ENCODE measurements around the gene WASF2.
"Not testable (repeated sequence)": the region's sequence is repeated elsewhere in the genome, so short reads cannot be mapped to it uniquely, and the experiment has no call there.

The WASF2 gene

DNA sequence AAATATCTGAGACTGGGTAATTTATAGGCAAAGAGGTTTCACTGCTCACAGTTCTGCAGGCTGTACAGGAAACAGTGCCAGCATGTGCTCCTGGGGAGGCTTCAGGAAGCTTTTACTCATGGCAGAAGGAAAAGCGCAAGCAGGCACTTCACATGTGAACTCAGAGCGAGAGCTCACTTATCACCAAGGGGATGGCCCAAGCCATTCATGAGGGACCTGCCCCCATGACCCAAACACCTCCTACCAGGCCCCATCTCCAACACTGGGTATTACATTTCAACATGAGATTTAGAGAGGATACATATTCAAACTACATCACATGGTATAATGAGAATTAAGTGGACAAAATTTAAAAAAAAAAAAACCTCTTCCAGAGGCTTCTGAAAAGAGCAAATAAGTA lies 13.7 kb downstream of the WASF2 start:
- Histone ChIP-seq H3K4me1 (ENCODE audit: control insufficient read depth in 2 of 2, insufficient read depth in 1 of 2, low read depth in 1 of 2, low read length in 2 of 2) (peaks cover 0 to 3% of the 10 kb centered on the region in 2 donors), H2BK120ac (ENCODE audit: low read depth, low read length) (no peak overlapping the region), H3K36me3 (replicated peaks in 1 of 2; ENCODE audit: control insufficient read depth in 2 of 2, insufficient read depth in 2 of 2, low read length in 2 of 2) (peaks cover 0 to 27% of the 10 kb centered on the region in 2 donors), H4K8ac (ENCODE audit: low read depth, low read length) (no peak overlapping the region), H3K14ac (ENCODE audit: low read length) (no peak overlapping the region), H2AK5ac (ENCODE audit: low read depth, low read length) (no peak overlapping the region), H3K4ac (ENCODE audit: low read length) (no peak overlapping the region), H3K9ac (ENCODE audit: low read depth, low read length, poor library complexity) (no peak overlapping the region), H3K4me3 (ENCODE audit: low read length in 2 of 2) (no peak overlapping the region), H2AFZ (ENCODE audit: low read length) (no peak overlapping the region), H3K27ac (replicated peaks; ENCODE audit: low read length) (no peak overlapping the region), H2BK12ac (ENCODE audit: low read length) (no peak overlapping the region), H2BK15ac (ENCODE audit: low read length) (no peak overlapping the region), H4K91ac (ENCODE audit: low read depth, low read length, poor library complexity) (no peak overlapping the region), H3K9me3 (replicated peaks in 1 of 2; ENCODE audit: control insufficient read depth in 2 of 2, insufficient read depth in 1 of 2, low read depth in 1 of 2, low read length in 2 of 2) (peaks cover 0 to 11% of the 10 kb centered on the region in 2 donors), H2BK5ac (ENCODE audit: low read length) (no peak overlapping the region), H3K18ac (ENCODE audit: low read length) (no peak overlapping the region), H3K27me3 (ENCODE audit: control insufficient read depth in 3 of 3, insufficient read depth in 3 of 3, low read depth in 1 of 3, low read length in 3 of 3) (no peaks in the 10 kb centered on the region), H3K23ac (ENCODE audit: low read depth, low read length, poor library complexity) (no peak overlapping the region), H3K4me2 (ENCODE audit: insufficient read depth, low read length, poor library complexity, severe bottlenecking) (no peak overlapping the region), H3K79me1 (ENCODE audit: low read depth, low read length) (no peaks in the 10 kb centered on the region)
- no CpG with 5 or more reads among the region's 2 CpGs for WGBS, 2 donors (ENCODE audit: extremely low coverage in 2 of 2, insufficient read length in 2 of 2, insufficient replicate concordance in 1 of 2)
- DNase-seq (ENCODE audit: low spot score), result no peak

GRCh38 chr1:27475720-27476119 lies 14.2 kb downstream of the WASF2 start:
- H3K18ac ChIP-seq (ENCODE audit: low read length), result no peak overlapping the region
- H3K14ac ChIP-seq (ENCODE audit: low read length), result no peak overlapping the region
- H3K36me3 ChIP-seq (replicated peaks in 1 of 2; ENCODE audit: control insufficient read depth in 2 of 2, insufficient read depth in 2 of 2, low read length in 2 of 2), result peaks cover 0 to 28% of the 10 kb centered on the region in 2 donors
- no peak overlapping the region for H4K8ac ChIP-seq (ENCODE audit: low read depth, low read length)
- no peak overlapping the region for H3K9ac ChIP-seq (ENCODE audit: low read depth, low read length, poor library complexity)
- no peak for DNase-seq (ENCODE audit: low spot score)
- H3K4me3 ChIP-seq (ENCODE audit: low read length in 2 of 2), result no peak overlapping the region
- no peak overlapping the region for H2BK5ac ChIP-seq (ENCODE audit: low read length)
- no peak overlapping the region for H4K91ac ChIP-seq (ENCODE audit: low read depth, low read length, poor library complexity)
- H3K23ac ChIP-seq (ENCODE audit: low read depth, low read length, poor library complexity), result no peak overlapping the region
- H3K27ac ChIP-seq (replicated peaks; ENCODE audit: low read length), result no peak overlapping the region
- peaks cover 0 to 11% of the 10 kb centered on the region in 2 donors for H3K9me3 ChIP-seq (replicated peaks in 1 of 2; ENCODE audit: control insufficient read depth in 2 of 2, insufficient read depth in 1 of 2, low read depth in 1 of 2, low read length in 2 of 2)
- H2AK5ac ChIP-seq (ENCODE audit: low read depth, low read length), result no peak overlapping the region
- H3K27me3 ChIP-seq (ENCODE audit: control insufficient read depth in 3 of 3, insufficient read depth in 3 of 3, low read depth in 1 of 3, low read length in 3 of 3), result no peaks in the 10 kb centered on the region
- no peaks in the 10 kb centered on the region for H3K79me1 ChIP-seq (ENCODE audit: low read depth, low read length)
- WGBS, 2 donors (ENCODE audit: extremely low coverage in 2 of 2, insufficient read length in 2 of 2, insufficient replicate concordance in 1 of 2), result no CpG with 5 or more reads among the region's 4 CpGs
- peaks cover 0 to 3% of the 10 kb centered on the region in 2 donors for H3K4me1 ChIP-seq (ENCODE audit: control insufficient read depth in 2 of 2, insufficient read depth in 1 of 2, low read depth in 1 of 2, low read length in 2 of 2)
- H2BK15ac ChIP-seq (ENCODE audit: low read length), result no peak overlapping the region
- no peak overlapping the region for H2BK12ac ChIP-seq (ENCODE audit: low read length)
- no peak overlapping the region for H2BK120ac ChIP-seq (ENCODE audit: low read depth, low read length)
- no peak overlapping the region for H3K4ac ChIP-seq (ENCODE audit: low read length)
- H2AFZ ChIP-seq (ENCODE audit: low read length), result no peak overlapping the region
- H3K4me2 ChIP-seq (ENCODE audit: insufficient read depth, low read length, poor library complexity, severe bottlenecking), result no peak overlapping the region

GRCh38 chr1:27473755-27474154 lies 16.2 kb downstream of the WASF2 start:
- Histone ChIP-seq H3K4me1 (ENCODE audit: control insufficient read depth in 2 of 2, insufficient read depth in 1 of 2, low read depth in 1 of 2, low read length in 2 of 2) (peaks cover 0 to 3% of the 10 kb centered on the region in 2 donors), H3K4me2 (ENCODE audit: insufficient read depth, low read length, poor library complexity, severe bottlenecking) (no peak overlapping the region), H2AK5ac (ENCODE audit: low read depth, low read length) (no peak overlapping the region), H2BK15ac (ENCODE audit: low read length) (no peak overlapping the region), H3K18ac (ENCODE audit: low read length) (no peak overlapping the region), H3K4me3 (ENCODE audit: low read length in 2 of 2) (no peak overlapping the region), H4K8ac (ENCODE audit: low read depth, low read length) (no peak overlapping the region), H2AFZ (ENCODE audit: low read length) (no peak overlapping the region), H3K14ac (ENCODE audit: low read length) (no peak overlapping the region), H3K9ac (ENCODE audit: low read depth, low read length, poor library complexity) (no peak overlapping the region), H4K91ac (ENCODE audit: low read depth, low read length, poor library complexity) (no peak overlapping the region), H2BK120ac (ENCODE audit: low read depth, low read length) (no peak overlapping the region), H3K27me3 (ENCODE audit: control insufficient read depth in 3 of 3, insufficient read depth in 3 of 3, low read depth in 1 of 3, low read length in 3 of 3) (no peaks in the 10 kb centered on the region), H2BK5ac (ENCODE audit: low read length) (no peak overlapping the region), H3K9me3 (replicated peaks in 1 of 2; ENCODE audit: control insufficient read depth in 2 of 2, insufficient read depth in 1 of 2, low read depth in 1 of 2, low read length in 2 of 2) (peaks cover 0 to 8% of the 10 kb centered on the region in 2 donors), H3K23ac (ENCODE audit: low read depth, low read length, poor library complexity) (no peak overlapping the region), H3K36me3 (replicated peaks in 1 of 2; ENCODE audit: control insufficient read depth in 2 of 2, insufficient read depth in 2 of 2, low read length in 2 of 2) (peaks cover 0 to 35% of the 10 kb centered on the region in 2 donors), H3K79me1 (ENCODE audit: low read depth, low read length) (no peaks in the 10 kb centered on the region), H2BK12ac (ENCODE audit: low read length) (no peak overlapping the region), H3K27ac (replicated peaks; ENCODE audit: low read length) (no peak overlapping the region), H3K4ac (ENCODE audit: low read length) (no peak overlapping the region)
- WGBS, 2 donors (ENCODE audit: extremely low coverage in 2 of 2, insufficient read length in 2 of 2, insufficient replicate concordance in 1 of 2), result no CpG with 5 or more reads among the region's 7 CpGs
- DNase-seq (ENCODE audit: low spot score), result no peak

- H3K4me3 ChIP-seq (ENCODE audit: low read length in 2 of 2); H3K9me3 ChIP-seq (replicated peaks in 1 of 2; ENCODE audit: control insufficient read depth in 2 of 2, insufficient read depth in 1 of 2, low read depth in 1 of 2, low read length in 2 of 2); DNase-seq (ENCODE audit: low spot score); H4K8ac ChIP-seq (ENCODE audit: low read depth, low read length); H3K18ac ChIP-seq (ENCODE audit: low read length); H3K4me1 ChIP-seq (ENCODE audit: control insufficient read depth in 2 of 2, insufficient read depth in 1 of 2, low read depth in 1 of 2, low read length in 2 of 2); H3K23ac ChIP-seq (ENCODE audit: low read depth, low read length, poor library complexity); H4K91ac ChIP-seq (ENCODE audit: low read depth, low read length, poor library complexity); H3K79me1 ChIP-seq (ENCODE audit: low read depth, low read length); H3K27ac ChIP-seq (replicated peaks; ENCODE audit: low read length); H2BK120ac ChIP-seq (ENCODE audit: low read depth, low read length); H3K27me3 ChIP-seq (ENCODE audit: control insufficient read depth in 3 of 3, insufficient read depth in 3 of 3, low read depth in 1 of 3, low read length in 3 of 3); H3K14ac ChIP-seq (ENCODE audit: low read length); H3K9ac ChIP-seq (ENCODE audit: low read depth, low read length, poor library complexity); H2BK5ac ChIP-seq (ENCODE audit: low read length); H3K4me2 ChIP-seq (ENCODE audit: insufficient read depth, low read length, poor library complexity, severe bottlenecking); H2AK5ac ChIP-seq (ENCODE audit: low read depth, low read length); H2AFZ ChIP-seq (ENCODE audit: low read length); H2BK15ac ChIP-seq (ENCODE audit: low read length); H3K4ac ChIP-seq (ENCODE audit: low read length); H2BK12ac ChIP-seq (ENCODE audit: low read length): not testable (repeated sequence)
- no CpG with 5 or more reads among the region's 7 CpGs for WGBS, 2 donors (ENCODE audit: extremely low coverage in 2 of 2, insufficient read length in 2 of 2, insufficient replicate concordance in 1 of 2)
- peaks cover 0 to 29% of the 10 kb centered on the region in 2 donors for H3K36me3 ChIP-seq (replicated peaks in 1 of 2; ENCODE audit: control insufficient read depth in 2 of 2, insufficient read depth in 2 of 2, low read length in 2 of 2)
These were observed 17.9 kb downstream of the WASF2 start for GRCh38 chr1:27472098-27472497.

Data from neuronal stem cell (in vitro differentiated cells).